ENCODE data around the gene RAP1GDS1.
"Not testable (repeated sequence)": the region's sequence is repeated elsewhere in the genome, so short reads cannot be mapped to it uniquely, and the experiment has no call there.

RAP1GDS1 gene

GRCh38 chr4:98314791-98315565 is 53.8 kb downstream of the RAP1GDS1 start:
- H3K36me3 Mint-ChIP-seq = peaks cover 7% of the 10 kb centered on the region
- peaks cover 5% of the 10 kb centered on the region for H3K9me3 Mint-ChIP-seq
- H3K4me3 Mint-ChIP-seq = no peak overlapping the region
- peaks cover 3% of the 10 kb centered on the region for H3K4me1 Mint-ChIP-seq
- H3K27me3 Mint-ChIP-seq = no peaks in the 10 kb centered on the region
- H3K27ac Mint-ChIP-seq = no peak overlapping the region

GRCh38 chr4:98318521-98318920 is 57.3 kb downstream of the RAP1GDS1 start:
- Mint-ChIP-seq H3K4me3 (no peak overlapping the region), H3K27ac (no peak overlapping the region), H3K9me3 (peaks cover 7% of the 10 kb centered on the region), H3K36me3 (peaks cover 10% of the 10 kb centered on the region), H3K4me1 (peaks cover 3% of the 10 kb centered on the region), H3K27me3 (no peaks in the 10 kb centered on the region)

- Mint-ChIP-seq H3K4me1 (peaks cover 3% of the 10 kb centered on the region), H3K27me3 (no peaks in the 10 kb centered on the region), H3K27ac (no peak overlapping the region), H3K9me3 (peaks cover 7% of the 10 kb centered on the region), H3K4me3 (no peak overlapping the region), H3K36me3 (peaks cover 8% of the 10 kb centered on the region)
These were observed 57.8 kb downstream of the RAP1GDS1 start for GRCh38 chr4:98319021-98319420.

GRCh38 chr4:98326168-98326567 is 65.0 kb downstream of the RAP1GDS1 start:
- peaks cover 11% of the 10 kb centered on the region for H3K36me3 Mint-ChIP-seq
- H3K27me3 Mint-ChIP-seq = no peaks in the 10 kb centered on the region
- H3K4me1 Mint-ChIP-seq = no peaks in the 10 kb centered on the region

GRCh38 chr4:98327694-98328093 is 66.5 kb downstream of the RAP1GDS1 start:
- Mint-ChIP-seq H3K4me1 (no peaks in the 10 kb centered on the region), H3K27me3 (no peaks in the 10 kb centered on the region)

More at GRCh38 chr4:98326168-98326567, 65.0 kb downstream of the RAP1GDS1 start:
- H3K4me3 Mint-ChIP-seq = no peak overlapping the region
- no peak overlapping the region for H3K27ac Mint-ChIP-seq
- no peaks in the 10 kb centered on the region for H3K9me3 Mint-ChIP-seq

GRCh38 chr4:98329879-98330640 is 68.9 kb downstream of the RAP1GDS1 start:
- H3K9me3 Mint-ChIP-seq, H3K4me3 Mint-ChIP-seq, H3K27ac Mint-ChIP-seq, H3K27me3 Mint-ChIP-seq, H3K4me1 Mint-ChIP-seq: not testable (repeated sequence)
- peaks cover 32% of the 10 kb centered on the region for H3K36me3 Mint-ChIP-seq

More at GRCh38 chr4:98327694-98328093, 66.5 kb downstream of the RAP1GDS1 start:
- peaks cover 6% of the 10 kb centered on the region for H3K9me3 Mint-ChIP-seq
- H3K36me3 Mint-ChIP-seq = peaks cover 22% of the 10 kb centered on the region
- H3K4me3 Mint-ChIP-seq = no peak overlapping the region
- H3K27ac Mint-ChIP-seq = no peak overlapping the region

- Mint-ChIP-seq H3K36me3 (peaks cover 36% of the 10 kb centered on the region), H3K9me3 (peaks cover 11% of the 10 kb centered on the region), H3K27ac (no peak overlapping the region), H3K4me3 (no peak overlapping the region), H3K4me1 (peaks cover 7% of the 10 kb centered on the region), H3K27me3 (no peaks in the 10 kb centered on the region)
These were observed 70.8 kb downstream of the RAP1GDS1 start for GRCh38 chr4:98332017-98332416.

- Mint-ChIP-seq H3K4me1 (peaks cover 21% of the 10 kb centered on the region), H3K4me3 (no peak overlapping the region), H3K9me3 (peaks cover 26% of the 10 kb centered on the region), H3K27ac (no peak overlapping the region), H3K27me3 (no peaks in the 10 kb centered on the region), H3K36me3 (peaks cover 44% of the 10 kb centered on the region)
These were observed 73.3 kb downstream of the RAP1GDS1 start for GRCh38 chr4:98334461-98334860.

GRCh38 chr4:98338761-98339438 is 77.7 kb downstream of the RAP1GDS1 start:
- Mint-ChIP-seq H3K27me3 (no peaks in the 10 kb centered on the region), H3K4me1 (peaks cover 26% of the 10 kb centered on the region), H3K4me3 (no peak overlapping the region), H3K36me3 (peaks cover 34% of the 10 kb centered on the region), H3K27ac (no peak overlapping the region), H3K9me3 (peaks cover 20% of the 10 kb centered on the region)

- H3K27ac Mint-ChIP-seq = no peak overlapping the region
- H3K4me1 Mint-ChIP-seq = peaks cover 25% of the 10 kb centered on the region
- no peak overlapping the region for H3K4me3 Mint-ChIP-seq
- H3K36me3 Mint-ChIP-seq = peaks cover 31% of the 10 kb centered on the region
- H3K27me3 Mint-ChIP-seq = no peaks in the 10 kb centered on the region
- H3K9me3 Mint-ChIP-seq = peaks cover 16% of the 10 kb centered on the region
These were observed 80.1 kb downstream of the RAP1GDS1 start for GRCh38 chr4:98341309-98341708.

GRCh38 chr4:98343626-98344025 is 82.4 kb downstream of the RAP1GDS1 start:
- Mint-ChIP-seq H3K27ac (no peak overlapping the region), H3K36me3 (peaks cover 34% of the 10 kb centered on the region), H3K9me3 (peaks cover 5% of the 10 kb centered on the region), H3K27me3 (no peaks in the 10 kb centered on the region), H3K4me1 (peaks cover 11% of the 10 kb centered on the region), H3K4me3 (no peak overlapping the region)

- Mint-ChIP-seq H3K4me3 (no peak overlapping the region), H3K9me3 (peaks cover 1% of the 10 kb centered on the region), H3K36me3 (peaks cover 29% of the 10 kb centered on the region), H3K27ac (no peak overlapping the region), H3K27me3 (no peaks in the 10 kb centered on the region), H3K4me1 (peaks cover 4% of the 10 kb centered on the region)
These were observed 84.7 kb downstream of the RAP1GDS1 start for GRCh38 chr4:98345838-98346237.

- peaks cover 37% of the 10 kb centered on the region for H3K36me3 Mint-ChIP-seq
- peaks cover 5% of the 10 kb centered on the region for H3K9me3 Mint-ChIP-seq
- no peaks in the 10 kb centered on the region for H3K27me3 Mint-ChIP-seq
- H3K27ac Mint-ChIP-seq = no peak overlapping the region
- peaks cover 13% of the 10 kb centered on the region for H3K4me1 Mint-ChIP-seq
- H3K4me3 Mint-ChIP-seq = no peak overlapping the region
These were observed 91.2 kb downstream of the RAP1GDS1 start for GRCh38 chr4:98352396-98352795.

- Mint-ChIP-seq H3K36me3 (peaks cover 35% of the 10 kb centered on the region), H3K4me1 (peaks cover 13% of the 10 kb centered on the region), H3K9me3 (peaks cover 5% of the 10 kb centered on the region), H3K27ac (no peak overlapping the region), H3K4me3 (no peak overlapping the region), H3K27me3 (no peaks in the 10 kb centered on the region)
These were observed 91.8 kb downstream of the RAP1GDS1 start for GRCh38 chr4:98352940-98353339.

- Mint-ChIP-seq H3K36me3 (peaks cover 35% of the 10 kb centered on the region), H3K4me3 (no peak overlapping the region), H3K9me3 (peaks cover 4% of the 10 kb centered on the region), H3K27ac (no peak overlapping the region), H3K27me3 (no peaks in the 10 kb centered on the region), H3K4me1 (peaks cover 11% of the 10 kb centered on the region)
These were observed 97.6 kb downstream of the RAP1GDS1 start for GRCh38 chr4:98358630-98359248.
